HUES6 (cell line): Measurements from ENCODE around the gene TMCC1.
A peak's percentile ranks its signal among the peaks of the same experiment; 100 is the strongest.

Source experiments
- H3K27ac ChIP-seq: 2 replicates; pipeline ENCODE4 v1.7.0; 2013; ENCODE audit warnings: low read depth, mild to moderate bottlenecking, low read length, inconsistent platforms
- H3K27me3 ChIP-seq: 2 replicates; pipeline ENCODE4 v1.6.1; 2013; ENCODE audit warnings: low read length; ENCODE audit not compliant: control insufficient read depth, insufficient read depth
- H3K36me3 ChIP-seq: 2 replicates; pipeline ENCODE4 v1.6.1; 2013; ENCODE audit warnings: low read length; ENCODE audit not compliant: control insufficient read depth, insufficient read depth
- H3K4me1 ChIP-seq: 2 replicates; pipeline ENCODE4 v1.6.1; 2013; ENCODE audit warnings: low read length; ENCODE audit not compliant: control insufficient read depth, insufficient read depth
- H3K4me3 ChIP-seq: 2 replicates; pipeline ENCODE4 v1.5.1; 2013; ENCODE audit warnings: low read depth, low read length
- H3K9ac ChIP-seq: one replicate; pipeline ENCODE4 v1.6.1; 2013; ENCODE audit warnings: mild to moderate bottlenecking, low read length
- H3K9me3 ChIP-seq: 2 replicates; pipeline ENCODE4 v1.6.1; 2013; ENCODE audit warnings: low read depth, low read length; ENCODE audit not compliant: control insufficient read depth, insufficient read depth

The TMCC1 gene

DNA sequence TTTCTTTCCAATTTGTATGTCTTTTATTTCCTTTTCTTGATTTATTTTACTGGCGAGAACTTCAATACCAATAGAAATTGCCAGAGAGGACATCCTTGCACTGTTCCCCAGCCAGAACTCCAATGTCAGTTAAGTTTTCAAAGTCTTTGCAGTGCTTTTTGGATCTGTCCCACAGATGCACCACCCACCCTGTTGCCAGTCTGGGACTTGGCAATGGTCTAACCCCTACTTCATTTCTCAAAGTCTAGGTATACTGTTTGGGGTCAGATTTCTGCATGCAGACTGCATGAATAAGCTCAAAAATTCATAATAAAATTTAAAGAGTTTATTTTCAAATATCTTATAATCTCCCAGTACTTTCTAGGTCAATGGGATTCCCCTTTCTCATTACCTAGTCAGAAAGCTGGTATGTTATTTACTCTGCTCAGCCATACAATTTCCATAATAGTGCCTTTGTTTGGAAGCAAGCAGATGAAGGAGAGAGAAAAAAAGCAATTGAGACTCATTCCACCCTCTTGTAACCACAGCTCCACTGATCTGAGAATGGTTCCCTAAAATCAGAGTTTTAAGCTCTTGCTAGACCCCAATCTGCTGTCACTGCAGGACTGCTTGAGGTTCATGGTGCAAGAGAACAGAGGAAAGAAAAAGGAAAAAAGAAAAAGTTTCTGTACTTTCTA lies 161.2 kb downstream of the TMCC1 start:
- peak overlapping the region; percentile 32; the same call in 1 of the 2 replicates for H3K27ac ChIP-seq
- H3K4me3 ChIP-seq: no peak overlapping the region
- no peaks in the 10 kb centered on the region for H3K36me3 ChIP-seq
- no peaks in the 10 kb centered on the region for H3K27me3 ChIP-seq
- H3K9ac ChIP-seq: no peak overlapping the region
- peaks cover 25% of the 10 kb centered on the region for H3K4me1 ChIP-seq
- no peaks in the 10 kb centered on the region for H3K9me3 ChIP-seq

DNA sequence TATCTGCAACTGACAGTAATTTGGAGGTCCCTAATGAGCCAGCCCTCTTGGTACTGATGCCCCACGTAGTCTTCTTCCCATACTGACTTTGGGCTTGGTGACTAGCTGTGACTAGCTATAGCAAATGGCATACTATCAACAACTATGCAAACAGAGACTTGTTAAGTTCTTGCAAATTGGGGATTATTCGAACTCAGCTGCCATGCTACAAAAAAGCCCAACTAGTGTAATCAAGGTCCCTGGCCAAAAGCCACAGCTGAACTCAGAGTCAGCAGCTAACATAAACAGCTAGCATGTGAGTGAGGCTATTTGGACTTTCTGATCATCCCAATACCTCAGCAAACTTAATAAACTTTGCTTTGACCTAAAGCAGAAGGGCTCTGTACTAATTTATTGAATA lies 165.8 kb downstream of the TMCC1 start:
- no peaks in the 10 kb centered on the region for H3K27me3 ChIP-seq
- H3K36me3 ChIP-seq: no peaks in the 10 kb centered on the region
- H3K4me1 ChIP-seq: peaks cover 27% of the 10 kb centered on the region
- H3K9ac ChIP-seq: no peak overlapping the region
- no peak overlapping the region for H3K27ac ChIP-seq
- no peak overlapping the region for H3K4me3 ChIP-seq
- H3K9me3 ChIP-seq: no peaks in the 10 kb centered on the region

DNA sequence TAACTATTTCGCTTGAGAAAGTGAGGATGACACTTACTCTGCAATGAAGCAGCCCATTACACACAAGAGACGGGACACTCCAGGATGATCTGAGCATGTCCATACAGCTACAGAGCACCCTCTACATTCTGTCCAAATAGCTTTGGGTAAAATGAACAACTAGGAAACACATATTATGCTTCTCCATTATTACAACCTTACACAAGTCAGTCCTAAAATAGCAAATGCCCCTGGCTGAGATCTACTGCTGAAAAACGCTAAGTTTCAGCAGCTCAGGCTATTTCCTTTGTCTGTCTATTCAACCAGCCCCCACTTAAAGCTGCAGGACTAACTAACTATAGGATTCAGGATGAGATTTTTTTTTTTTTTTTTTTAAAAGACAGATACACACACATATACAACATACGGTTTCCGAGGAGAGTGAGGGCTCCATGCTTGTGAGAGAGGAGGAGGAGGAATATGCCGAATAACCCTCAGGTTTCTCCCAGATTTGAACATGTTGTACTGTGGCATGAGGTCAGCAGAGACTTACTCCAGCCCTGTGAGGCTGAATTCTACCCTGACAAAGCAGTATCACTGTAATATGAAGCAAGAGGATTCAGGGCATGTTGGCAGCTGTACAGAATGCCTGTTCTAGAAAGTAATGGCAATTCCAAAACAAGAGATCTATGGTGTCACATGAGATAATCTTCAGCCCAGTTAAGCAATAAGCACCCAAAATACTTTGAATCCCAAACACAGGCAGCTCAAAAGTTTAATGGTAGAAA lies 169.8 kb downstream of the TMCC1 start:
- H3K36me3 ChIP-seq: no peaks in the 10 kb centered on the region
- no peak overlapping the region for H3K4me3 ChIP-seq
- peaks cover 40% of the 10 kb centered on the region for H3K4me1 ChIP-seq
- no peak overlapping the region for H3K27ac ChIP-seq
- no peaks in the 10 kb centered on the region for H3K27me3 ChIP-seq
- no peak overlapping the region for H3K9ac ChIP-seq
- no peaks in the 10 kb centered on the region for H3K9me3 ChIP-seq

DNA sequence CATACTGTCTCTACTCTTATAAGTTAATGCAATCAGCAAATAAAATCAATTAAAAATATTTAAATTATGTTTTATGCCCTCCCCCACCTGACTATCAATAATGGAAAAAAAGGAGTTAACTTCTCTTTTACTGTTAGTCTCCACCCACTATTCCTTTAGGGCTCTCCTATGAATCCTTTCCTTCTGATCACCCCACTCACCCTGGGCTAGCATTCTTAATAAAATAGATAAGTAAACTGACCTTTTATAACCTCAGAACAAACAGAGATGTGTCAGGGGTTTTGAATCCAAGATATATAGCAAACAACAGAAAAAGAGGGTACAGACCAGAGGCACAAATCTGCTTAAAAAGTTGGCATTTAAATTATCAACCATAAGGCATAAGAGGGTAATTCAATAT lies 171.0 kb downstream of the TMCC1 start:
- no peaks in the 10 kb centered on the region for H3K36me3 ChIP-seq
- H3K4me1 ChIP-seq: peaks cover 46% of the 10 kb centered on the region
- H3K9ac ChIP-seq: no peak overlapping the region
- no peaks in the 10 kb centered on the region for H3K9me3 ChIP-seq
- H3K27me3 ChIP-seq: no peaks in the 10 kb centered on the region
- H3K27ac ChIP-seq: no peak overlapping the region
- no peak overlapping the region for H3K4me3 ChIP-seq

DNA sequence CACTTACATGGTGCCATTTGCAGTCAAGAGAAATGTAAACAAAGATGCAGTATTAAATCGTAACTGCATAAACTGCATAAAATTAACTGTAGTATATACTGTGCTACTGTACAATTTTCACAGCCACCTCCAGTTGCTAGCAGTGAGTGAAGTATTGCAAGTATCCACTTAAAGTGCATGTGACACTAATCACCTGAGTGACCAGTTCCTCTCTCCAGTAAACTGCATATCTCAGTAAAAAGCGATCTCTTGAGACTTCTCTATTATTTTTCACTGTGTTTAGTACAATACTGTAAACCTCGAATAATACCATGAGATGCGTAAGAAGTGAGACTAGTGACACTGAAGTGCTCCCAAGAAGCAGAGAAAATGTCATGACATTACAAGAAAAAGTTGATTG lies 175.3 kb downstream of the TMCC1 start:
- Histone ChIP-seq H3K4me3 (no peak overlapping the region), H3K4me1 (peaks cover 44% of the 10 kb centered on the region), H3K27ac (no peak overlapping the region), H3K27me3 (no peaks in the 10 kb centered on the region), H3K36me3 (no peaks in the 10 kb centered on the region), H3K9ac (no peak overlapping the region), H3K9me3 (no peaks in the 10 kb centered on the region)

DNA sequence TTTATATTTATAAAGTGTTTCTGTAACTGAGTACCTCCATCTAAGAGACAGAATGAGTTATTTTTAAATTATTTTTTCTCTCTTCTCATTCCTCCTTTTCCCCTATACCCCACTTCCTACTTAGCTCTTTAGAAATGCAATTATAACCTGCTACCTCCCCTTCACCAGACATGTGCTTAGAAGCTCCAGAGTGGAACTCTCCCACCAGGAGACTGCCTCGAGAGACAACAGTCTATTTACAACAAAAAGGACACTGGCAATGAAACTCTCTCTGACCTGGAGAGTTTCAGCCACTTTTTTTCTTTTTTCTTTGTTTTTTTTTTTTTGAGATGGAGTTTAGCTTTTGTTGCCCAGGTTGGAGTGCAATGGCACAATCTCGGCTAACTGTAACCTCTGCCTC lies 177.7 kb downstream of the TMCC1 start:
- Histone ChIP-seq H3K9ac (no peak overlapping the region), H3K27me3 (no peaks in the 10 kb centered on the region), H3K9me3 (no peaks in the 10 kb centered on the region), H3K36me3 (no peaks in the 10 kb centered on the region), H3K27ac (no peak overlapping the region), H3K4me3 (no peak overlapping the region), H3K4me1 (peaks cover 34% of the 10 kb centered on the region)

DNA sequence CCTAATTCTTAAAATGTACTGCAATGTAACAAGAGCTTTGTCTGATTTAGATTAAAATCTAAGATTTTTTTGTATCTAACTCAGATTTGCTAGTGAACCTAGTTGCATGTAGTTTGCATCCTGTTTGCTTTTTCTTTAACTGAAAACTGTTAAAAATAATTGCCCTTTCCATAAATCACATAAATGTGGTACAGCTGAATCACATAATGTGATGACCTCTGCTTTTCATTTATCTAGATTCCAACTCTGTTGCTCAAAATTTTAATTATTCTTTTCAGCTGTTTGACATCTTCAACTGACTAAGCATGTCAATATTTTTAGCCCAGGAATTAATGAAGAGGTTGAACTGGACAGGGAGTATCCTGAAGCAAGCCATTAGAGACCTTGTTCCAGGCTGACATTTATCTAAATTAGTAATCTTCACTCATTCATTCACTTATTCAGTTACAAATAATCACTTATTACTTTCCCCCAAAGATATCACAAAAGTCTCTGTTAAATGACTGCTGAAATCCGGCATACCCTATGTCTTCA lies 185.1 kb downstream of the TMCC1 start:
- Histone ChIP-seq H3K27me3 (no peaks in the 10 kb centered on the region), H3K4me3 (no peak overlapping the region), H3K9ac (no peak overlapping the region), H3K27ac (no peak overlapping the region), H3K4me1 (no peaks in the 10 kb centered on the region), H3K9me3 (no peaks in the 10 kb centered on the region), H3K36me3 (no peaks in the 10 kb centered on the region)

DNA sequence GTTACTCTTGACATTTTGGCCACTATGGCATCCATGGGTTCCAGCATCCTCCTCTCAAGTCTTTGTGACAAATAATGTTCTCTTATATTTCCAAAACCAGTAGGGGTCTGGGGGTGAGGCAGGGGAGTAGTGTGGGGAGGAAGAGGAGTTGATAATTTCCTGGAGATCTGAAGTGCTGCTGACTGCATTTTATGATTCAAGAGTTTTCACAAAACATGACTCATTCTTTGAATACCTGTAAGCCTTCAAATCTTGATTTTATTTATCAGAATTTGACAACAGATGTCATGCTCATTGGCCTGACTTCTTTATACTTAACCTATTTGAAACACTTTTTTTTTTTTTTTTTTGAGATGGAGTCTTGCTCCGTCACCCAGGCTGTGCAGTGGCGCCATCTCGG lies 188.2 kb downstream of the TMCC1 start:
- Histone ChIP-seq H3K9me3 (no peaks in the 10 kb centered on the region), H3K9ac (no peak overlapping the region), H3K36me3 (no peaks in the 10 kb centered on the region), H3K4me3 (no peak overlapping the region), H3K27me3 (no peaks in the 10 kb centered on the region), H3K4me1 (peaks cover 10% of the 10 kb centered on the region), H3K27ac (no peak overlapping the region)

DNA sequence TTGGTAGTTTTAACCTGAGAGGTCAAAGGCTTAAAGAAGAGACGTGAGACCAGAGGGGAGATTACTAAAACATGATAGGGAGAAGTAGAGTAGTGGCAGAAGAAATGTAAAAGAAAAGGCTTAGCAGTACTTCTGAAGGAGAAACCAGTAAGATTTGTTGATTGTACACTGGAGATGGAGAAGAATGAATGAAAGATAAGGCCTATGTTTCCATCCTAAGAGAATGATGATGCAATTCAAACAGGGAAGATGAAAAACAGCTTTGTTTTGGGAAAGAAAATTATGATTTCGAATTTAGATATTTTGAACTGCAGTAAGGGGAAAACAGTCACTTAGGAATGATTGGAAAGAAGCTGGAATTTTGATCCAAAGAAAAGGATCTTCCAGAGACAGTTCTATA lies 189.6 kb downstream of the TMCC1 start:
- Histone ChIP-seq H3K9ac (no peak overlapping the region), H3K36me3 (no peaks in the 10 kb centered on the region), H3K27ac (no peak overlapping the region), H3K27me3 (no peaks in the 10 kb centered on the region), H3K4me3 (no peak overlapping the region), H3K9me3 (no peaks in the 10 kb centered on the region), H3K4me1 (peaks cover 20% of the 10 kb centered on the region)

DNA sequence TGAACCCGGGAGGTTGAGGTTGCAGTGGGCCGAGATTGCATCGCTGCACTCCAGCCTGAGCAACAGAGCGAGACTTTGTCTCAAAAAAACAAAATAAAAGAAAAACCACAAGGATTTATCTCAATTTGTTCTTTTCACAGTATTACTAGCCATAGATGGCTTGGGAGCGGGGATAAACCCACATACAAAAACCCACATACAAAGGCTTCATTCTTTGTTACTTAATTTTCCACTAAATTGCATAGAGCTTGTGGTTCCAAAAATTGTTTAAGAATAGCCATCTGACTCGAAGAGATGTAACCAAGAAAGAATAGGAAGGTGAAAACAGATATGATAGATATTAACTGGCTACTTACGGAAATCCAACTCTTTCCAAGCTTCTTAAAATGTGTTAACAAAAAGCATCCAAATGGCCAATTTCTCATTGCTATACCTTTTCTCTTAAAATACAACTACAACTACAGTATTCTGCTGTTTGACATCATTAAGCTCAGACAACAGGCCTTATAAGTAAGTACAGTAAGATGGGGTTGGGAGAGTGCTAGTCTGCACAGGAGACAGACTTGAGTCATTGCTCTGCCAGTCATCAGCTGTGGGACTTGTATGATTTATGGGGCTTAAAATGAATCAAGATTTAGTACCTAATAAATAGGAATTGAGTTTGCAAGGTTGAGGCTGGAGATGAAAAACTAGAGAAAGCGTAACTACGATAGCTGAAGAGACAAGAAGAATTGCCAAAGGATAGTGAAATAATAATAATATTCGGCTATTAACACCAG lies 190.4 kb downstream of the TMCC1 start:
- H3K27me3 ChIP-seq: no peaks in the 10 kb centered on the region

DNA sequence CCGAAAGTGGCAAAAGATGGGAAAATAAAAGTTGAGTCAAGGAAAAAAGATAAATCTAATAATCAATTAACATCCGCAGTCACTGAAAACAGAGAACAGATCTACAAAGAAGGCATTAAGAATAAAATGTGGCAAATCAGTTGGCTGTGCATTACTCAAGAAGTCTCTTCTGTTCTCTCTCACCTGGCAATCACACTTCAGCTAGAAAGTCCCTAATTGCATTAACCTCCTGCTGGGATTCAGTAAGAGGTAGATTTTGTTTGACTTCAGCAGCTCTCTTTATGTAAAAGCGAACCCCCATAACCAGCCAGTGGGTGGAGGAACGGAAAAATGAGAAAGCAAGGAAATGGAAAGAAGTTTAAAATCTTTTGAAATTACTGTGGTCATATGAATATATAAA lies 192.3 kb downstream of the TMCC1 start:
- Histone ChIP-seq H3K27ac (no peak overlapping the region; the same call in 1 of the 2 replicates), H3K36me3 (peaks cover 10% of the 10 kb centered on the region), H3K4me1 (peaks cover 21% of the 10 kb centered on the region), H3K4me3 (no peak overlapping the region), H3K27me3 (no peaks in the 10 kb centered on the region), H3K9me3 (peaks cover 24% of the 10 kb centered on the region), H3K9ac (no peak overlapping the region)

More for the DNA sequence above, 190.4 kb downstream of the TMCC1 start:
- peaks cover 4% of the 10 kb centered on the region for H3K9me3 ChIP-seq
- H3K27ac ChIP-seq: no peak overlapping the region
- H3K9ac ChIP-seq: no peak overlapping the region
- peaks cover 21% of the 10 kb centered on the region for H3K4me1 ChIP-seq
- no peaks in the 10 kb centered on the region for H3K36me3 ChIP-seq
- H3K4me3 ChIP-seq: no peak overlapping the region
